SK-N-MC (cell line): ENCODE data around the gene NHERF1.

ENCODE experiments used
- EZH2 ChIP-seq: fragments of 200-600 bp; sonication (generic); IDR thresholded peaks from one replicate; pipeline ENCODE4 v1.6.1; 2017; ENCODE audit warnings: antibody characterized with exemption
- POLR2AphosphoS5 ChIP-seq: IDR thresholded peaks from 2 replicates; pipeline ENCODE4 v1.6.1; 2012; ENCODE audit warnings: mild to moderate bottlenecking, low read depth, low read length, borderline replicate concordance

DNA sequence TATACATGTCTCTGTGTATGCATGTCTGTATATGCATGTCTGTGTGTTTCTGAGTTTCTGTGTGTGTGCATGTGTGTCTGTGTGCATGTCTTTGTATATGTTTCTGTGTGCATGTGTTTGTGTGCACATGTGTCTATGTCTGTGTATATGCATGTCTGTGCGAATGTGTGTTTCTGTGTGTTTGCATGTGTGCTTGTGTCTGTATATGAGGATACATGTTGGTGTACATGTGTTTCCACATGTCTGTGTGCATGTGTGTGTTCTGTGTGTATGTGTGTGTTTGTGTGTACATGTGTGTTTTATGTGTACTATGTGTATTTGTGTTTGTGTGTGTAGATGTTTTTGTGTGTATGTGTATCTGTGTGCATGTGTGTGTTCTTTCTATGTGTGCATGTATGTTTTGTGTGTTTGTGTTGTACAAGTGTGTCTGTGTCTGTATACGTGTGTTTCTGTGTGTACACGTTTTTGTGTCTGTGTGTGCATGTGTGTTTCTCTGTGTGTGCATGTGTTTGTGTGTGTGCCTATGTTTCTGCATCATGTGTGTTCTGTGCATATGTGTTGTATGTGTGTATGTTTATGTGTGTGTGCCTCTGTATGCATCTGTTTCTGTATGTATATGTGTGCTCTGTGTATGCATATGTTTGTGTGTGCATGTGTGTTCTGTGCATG is 20.3 kb upstream of the NHERF1 start:
- no peak for TF ChIP-seq POLR2AphosphoS5
- no peak for TF ChIP-seq EZH2
